Stimulated activated CD8-positive, alpha-beta memory T cell treated with anti-CD3 and anti-CD28 coated beads, Interleukin-2, amount 100 ng/mL, for 48 hours (primary cell): Measurements from ENCODE around the gene SLC16A14.
A peak's percentile ranks its signal among the peaks of the same experiment; 100 is the strongest.

Experiments
- DNase-seq, 2 donors: peaks; one replicate each; pipeline ENCODE4 v3.0.0-alpha.2; 2020; ENCODE audit warnings: low read depth in 2 of 2

Gene SLC16A14

DNA sequence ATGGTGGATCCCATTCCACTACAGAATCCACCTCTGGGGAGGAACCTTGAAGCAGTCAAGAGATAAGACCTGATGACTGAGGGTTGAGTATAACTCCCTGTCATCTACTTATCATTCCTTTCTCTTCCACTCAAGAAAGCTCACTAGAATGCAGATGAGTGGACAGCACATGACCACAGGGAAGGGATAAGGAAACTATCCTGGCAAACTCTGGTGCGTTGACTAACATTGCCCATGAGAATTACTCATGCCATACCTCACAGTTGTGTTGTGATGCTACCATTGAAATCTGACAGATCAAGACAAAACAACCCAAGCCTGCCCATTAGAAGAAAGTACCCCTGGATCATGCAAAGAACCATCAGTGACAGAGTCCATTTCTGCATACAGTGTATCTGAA is 26.5 kb downstream of the SLC16A14 start:
- no peak for DNase-seq

- no peak for DNase-seq
Measured at GRCh38 chr2:230023313-230023712, 45.4 kb downstream of the SLC16A14 start.

GRCh38 chr2:230019742-230020141 is 49.0 kb downstream of the SLC16A14 start:
- no peak for DNase-seq

DNA sequence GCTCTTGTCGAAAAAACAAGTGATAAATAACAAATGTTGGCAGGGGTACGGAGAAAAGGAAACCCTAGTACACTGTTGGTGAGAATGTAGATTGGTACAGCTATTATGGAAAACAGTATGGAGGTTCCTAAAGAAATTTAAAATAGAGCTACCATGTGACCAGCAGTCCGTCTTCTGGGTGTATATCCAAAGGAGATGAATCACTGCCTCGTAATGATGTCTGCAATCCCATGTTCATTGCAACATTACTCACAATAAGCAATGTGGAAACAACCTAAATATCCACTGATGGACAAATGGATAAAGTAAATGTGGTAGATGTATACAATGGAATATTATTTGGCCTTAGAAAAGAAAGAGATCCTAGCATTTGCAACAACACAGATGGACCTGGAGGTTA is 50.6 kb downstream of the SLC16A14 start:
- DNase-seq, result no peak

DNA sequence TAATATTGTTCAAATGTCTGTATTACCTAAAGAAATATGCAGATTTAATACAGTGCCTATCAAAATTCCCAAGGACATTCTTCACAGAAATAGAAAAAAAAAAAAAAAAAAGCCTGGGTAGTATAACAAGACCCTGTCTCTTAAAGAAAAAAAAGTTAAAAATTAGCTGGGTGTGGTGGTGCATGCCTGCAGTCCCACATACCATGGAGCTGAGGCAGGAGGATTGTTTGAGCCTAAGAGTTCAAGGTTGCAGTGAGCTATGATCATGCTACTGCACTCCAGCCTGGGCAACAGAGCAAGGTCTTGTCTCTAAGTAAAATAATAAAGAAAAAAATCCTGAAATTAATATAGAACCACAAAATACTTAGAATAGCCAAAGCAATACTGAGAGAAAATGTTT is 51.9 kb downstream of the SLC16A14 start:
- no peak for DNase-seq

- DNase-seq, result no peak
Measured at GRCh38 chr2:230012267-230012884, 56.3 kb downstream of the SLC16A14 start.

DNA sequence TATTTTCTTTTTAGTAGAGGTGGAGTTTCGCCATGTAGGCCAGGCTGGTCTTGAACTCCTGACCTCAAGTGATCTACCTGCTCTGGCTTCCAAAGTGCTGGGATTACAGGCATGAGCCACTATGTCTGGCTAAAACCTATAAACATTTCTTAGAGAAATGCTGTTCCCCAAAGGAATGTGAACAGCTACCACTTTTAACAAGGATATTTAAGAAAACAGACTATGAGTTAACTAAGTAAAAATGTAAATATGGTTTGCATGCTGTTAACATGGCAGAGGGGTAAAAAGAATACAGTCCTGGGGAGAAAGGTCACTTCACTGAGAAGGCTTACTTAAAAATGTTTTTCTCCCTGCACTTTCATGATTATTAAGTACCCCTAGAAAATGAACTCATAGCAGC is 57.1 kb downstream of the SLC16A14 start:
- DNase-seq, result no peak

GRCh38 chr2:230010501-230010900 is 58.2 kb downstream of the SLC16A14 start:
- no peak for DNase-seq

DNA sequence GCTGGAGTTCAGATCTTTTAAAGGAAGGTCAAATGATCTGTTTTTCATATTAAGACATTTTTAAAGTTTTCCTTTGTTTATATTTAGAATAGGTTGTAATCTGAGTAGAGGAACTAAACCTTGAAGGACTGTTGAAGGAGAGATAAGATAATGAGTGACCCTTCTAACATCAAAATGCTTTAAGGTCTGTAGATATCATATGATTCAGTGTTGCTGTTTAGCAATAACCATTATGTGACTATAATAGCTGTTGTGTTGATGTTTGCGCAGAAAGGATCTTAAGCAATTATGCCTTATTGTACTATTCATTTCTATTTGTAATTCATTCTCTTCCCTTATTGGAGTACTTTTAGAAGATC is 60.0 kb downstream of the SLC16A14 start:
- no peak for DNase-seq

GRCh38 chr2:230007931-230008707 is 60.6 kb downstream of the SLC16A14 start:
- DNase-seq, result peak; percentile 74 to 79

GRCh38 chr2:230000118-230000841 is 68.4 kb downstream of the SLC16A14 start:
- DNase-seq, result no peak

- DNase-seq, result no peak
Measured at GRCh38 chr2:229997565-229997964, 71.2 kb downstream of the SLC16A14 start.

DNA sequence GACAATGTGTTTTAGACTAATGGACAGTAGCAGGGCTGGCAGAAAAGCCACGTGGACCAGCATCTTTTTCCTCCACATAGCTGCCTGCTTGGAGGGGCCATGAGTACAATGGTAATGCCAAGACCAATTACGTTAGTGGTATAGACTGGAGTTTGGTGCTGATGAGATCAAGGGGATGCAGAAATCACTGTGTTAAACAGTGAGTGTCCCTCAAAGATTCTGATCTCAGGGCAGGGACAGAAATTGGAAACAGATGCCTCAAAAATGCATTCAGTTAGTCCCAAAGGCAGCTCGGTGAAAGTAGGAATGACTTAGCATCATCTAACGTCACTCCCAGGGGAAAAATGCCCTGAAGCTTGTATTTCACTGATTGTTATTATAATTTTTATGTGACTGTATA is 72.4 kb downstream of the SLC16A14 start:
- no peak for DNase-seq

GRCh38 chr2:229993236-229993635 is 75.5 kb downstream of the SLC16A14 start:
- no peak for DNase-seq
